GM12878 (cell line): ENCODE measurements around the gene IGSF8. TPM values are rescaled to one million over a fixed set of nuclear protein-coding genes. Genes with fewer than 3 reads are reported as not detected.

Source experiments
- ATAC-seq: fragments of 200-7000 bp; cut with Tn5 transposase; 3 replicates; pipeline ENCODE4 v1.9.1; 2020; ENCODE audit warnings: mild to moderate bottlenecking, moderate library complexity
- BruUV-seq: library from RNA; stranded (reverse); fragments of 400-500 nt; replicated peaks from 2 replicates; lab custom pipeline; 2021; lab: Mats Ljungman, UMichigan
- CTCF ChIA-PET: fragments of 300-600 bp; sonication (Branson Sonifier 250); formaldehyde crosslinking; extraction: SDS; loops from one replicate; lab custom pipeline; 2021; ENCODE audit warnings: inconsistent platforms; lab: Yijun Ruan, JAX
- POLR2A ChIA-PET: fragments of 350-600 bp; formaldehyde crosslinking; extraction: SDS; loops from one replicate; lab custom pipeline; 2021; ENCODE audit warnings: inconsistent platforms; lab: Charles Lee
- RAD21 ChIA-PET: fragments of 300-600 bp; sonication (Branson Sonifier 250); formaldehyde crosslinking; loops from one replicate; lab custom pipeline; 2023; ENCODE audit warnings: antibody characterized with exemption; ENCODE audit not compliant: unreplicated experiment; lab: Charles Lee
- SMC1A ChIA-PET: fragments of 300-600 bp; sonication (Branson Sonifier 250); formaldehyde crosslinking; loops from one replicate; lab custom pipeline; 2023; ENCODE audit not compliant: unreplicated experiment, uncharacterized antibody; lab: Charles Lee
- DNase-seq: peaks from one replicate; pipeline ENCODE4 v3.0.0-alpha.2; 2011; ENCODE audit warnings: low read depth, low spot score
- FAIRE-seq: peaks from 3 replicates; lab custom pipeline; 2011; peaks lifted over from hg19 to GRCh38; lab: Jason Lieb, UNC
- H2AFZ ChIP-seq: 2 replicates; pipeline ENCODE4 v1.6.0; 2011; ENCODE audit warnings: low read depth, low read length, control low read depth; ENCODE audit not compliant: control insufficient read depth
- H3K27ac ChIP-seq: 2 replicates; pipeline ENCODE4 v1.5.1; 2011; ENCODE audit warnings: control low read depth; ENCODE audit not compliant: control insufficient read depth, insufficient read depth
- H3K27me3 ChIP-seq, 2 experiments: replicated peaks in 1 of 2; 2 replicates each; pipeline versions ENCODE4 v1.6.0 to v1.6.1; 2011; ENCODE audit warnings: low read length in 1 of 2; ENCODE audit not compliant: control insufficient read depth in 2 of 2, insufficient read depth in 2 of 2
- H3K36me3 ChIP-seq, 2 experiments: 2 replicates each; pipeline ENCODE4 v1.5.1; 2011; ENCODE audit warnings: low read length in 1 of 2; ENCODE audit not compliant: control insufficient read depth in 2 of 2, insufficient read depth in 2 of 2
- H3K4me1 ChIP-seq: 2 replicates; pipeline ENCODE4 v1.6.1; 2011; ENCODE audit warnings: mild to moderate bottlenecking, low read length, moderate library complexity, mixed read lengths; ENCODE audit not compliant: control insufficient read depth, insufficient read depth
- H3K4me2 ChIP-seq: 2 replicates; pipeline ENCODE4 v1.6.0; 2011; ENCODE audit warnings: control low read depth; ENCODE audit not compliant: control insufficient read depth, insufficient read depth
- H3K4me3 ChIP-seq: fragments of 200-600 bp; sonication (generic); 2 replicates; pipeline ENCODE4 v1.5.1; 2016
- H3K79me2 ChIP-seq: 2 replicates; pipeline ENCODE4 v1.6.0; 2011; ENCODE audit warnings: low read length; ENCODE audit not compliant: control insufficient read depth, insufficient read depth
- H3K9ac ChIP-seq: 2 replicates; pipeline ENCODE4 v1.8.0; 2011; ENCODE audit warnings: low read length, control low read depth, mixed read lengths; ENCODE audit not compliant: control insufficient read depth, insufficient read depth
- H3K9me3 ChIP-seq: replicated peaks from 3 replicates; pipeline ENCODE4 v1.5.1; 2011; ENCODE audit warnings: mild to moderate bottlenecking, low read length; ENCODE audit not compliant: control insufficient read depth, insufficient read depth
- H4K20me1 ChIP-seq: 2 replicates; pipeline ENCODE4 v1.6.0; 2011; ENCODE audit not compliant: control insufficient read depth, insufficient read depth
- RBBP5 ChIP-seq: fragments of 200-600 bp; sonication (generic); conservative IDR thresholded peaks from 2 replicates; pipeline ENCODE4 v1.6.1; 2016
- WGBS: methylation state at CpG from one replicate; pipeline ENCODE4 v1.1.6; 2016; ENCODE audit warnings: low lambda C conversion rate; ENCODE audit not compliant: insufficient replicate concordance, insufficient coverage; ENCODE audit errors: missing lambda C conversion rate; 5-methylcytosine and 5-hydroxymethylcytosine counted together
- in situ Hi-C: fragments of 300-500 bp; cut with MboI; formaldehyde crosslinking; loops from 9 replicates; pipeline ENCODE4 v1.14.3; 2018; ENCODE audit warnings: mixed read lengths
- intact Hi-C: fragments of 100-400 bp; cut with micrococcal nuclease; formaldehyde crosslinking; loops from one replicate; pipeline ENCODE4 v1.14.2; 2022; ENCODE audit not compliant: unreplicated experiment
- polyA plus RNA-seq, 11 experiments: library from polyadenylated mRNA; depleted of rRNA in 4 of 11; unstranded in 6 of 11; stranded (reverse) in 5 of 11; fragments of >200 nt; fragmentation: Nextera tagmentation in 4 of 11; fragmentation: Illumina TruSeq in 1 of 11; extraction: Ambion mirVana in 4 of 11; extraction: Trizol in 1 of 11; gene quantifications; 1 replicate in 1 of 11; 2 replicates in 10 of 11; pipeline versions ENCODE4 v1.2.1 to v1.2.3, GENCODE V29; 2011 to 2016; ENCODE audit warnings: inconsistent platforms in 2 of 11, missing spikeins in 2 of 11, low read depth in 1 of 11
- total RNA-seq, 4 experiments: library from RNA; depleted of rRNA in 3 of 4; stranded (reverse); fragments of >200 nt in 3 of 4; fragmentation: Illumina TruSeq in 1 of 4; extraction: Trizol in 1 of 4; gene quantifications; 2 replicates each; pipeline versions ENCODE4 v1.2.1 to v1.2.3, GENCODE V29; 2013 to 2021
- TF ChIP-seq, protein P1 (sequence below): fragments of 450-650 bp; IDR thresholded peaks from 2 replicates; pipeline ENCODE4 v1.6.1; 2014; ENCODE audit warnings: mild to moderate bottlenecking
- TF ChIP-seq, protein P2 (sequence below): fragments of 450-650 bp; IDR thresholded peaks from 2 replicates; pipeline ENCODE4 v1.6.1; 2016; ENCODE audit warnings: mild to moderate bottlenecking, moderate library complexity, borderline replicate concordance

IGSF8 gene
- total and polyA plus RNA-seq, 10 of the 15 experiments (the other 5 are each of a cell fraction or from before 2014, with no cell fraction given) = 0.64 to 24.7 (median 13.9) TPM

DNA sequence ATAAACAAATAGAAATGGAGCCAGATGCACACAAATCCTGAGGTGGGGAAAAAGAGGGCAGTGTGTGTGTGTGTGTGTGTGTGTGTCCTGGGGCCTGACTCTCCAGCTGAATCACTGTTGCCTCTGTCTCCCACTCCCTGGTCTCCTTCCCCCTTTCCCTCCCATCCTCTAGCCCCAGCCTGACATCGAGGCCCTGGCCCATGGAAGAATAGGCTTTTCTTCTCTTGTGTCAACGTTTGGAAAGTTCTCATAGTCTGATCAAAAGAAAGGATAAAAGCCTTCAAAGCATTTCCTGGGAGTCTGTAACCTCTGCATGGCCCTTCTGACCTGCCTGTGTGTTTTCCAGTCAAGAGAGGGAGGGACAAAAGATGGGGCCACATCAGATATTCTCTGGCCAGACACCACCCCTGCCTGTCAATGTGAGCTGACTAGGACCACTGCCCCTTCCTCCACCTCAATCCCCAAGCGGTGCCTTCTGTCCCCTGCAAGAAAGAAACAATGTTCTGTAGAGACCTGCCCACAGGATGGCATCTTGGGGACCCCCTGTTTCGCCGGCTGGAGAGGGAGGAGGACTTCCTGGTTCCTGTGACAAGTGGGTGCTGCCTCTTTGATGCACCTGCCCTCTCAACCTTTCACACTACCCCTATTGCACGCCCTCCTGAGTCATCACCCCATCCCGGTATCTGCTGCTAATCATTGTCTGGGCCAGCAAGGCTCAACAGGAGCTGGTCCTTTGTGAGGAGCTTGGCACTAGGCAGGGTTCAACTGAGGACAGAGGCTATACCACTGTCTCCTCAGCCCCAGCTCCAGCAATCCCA lies 44.7 kb downstream of the IGSF8 start:
- Histone ChIP-seq H3K9me3 (no peaks in the 10 kb centered on the region), H4K20me1 (no peaks in the 10 kb centered on the region), H3K4me2 (no peak overlapping the region), H3K36me3 (no peaks in the 10 kb centered on the region), H3K9ac (no peak overlapping the region), H2AFZ (no peak overlapping the region), H3K27me3 (peaks cover 3 to 8% of the 10 kb centered on the region in 2 experiments), H3K27ac (no peak overlapping the region), H3K4me3 (no peak overlapping the region), H3K79me2 (no peaks in the 10 kb centered on the region), H3K4me1 (no peaks in the 10 kb centered on the region)
- no TSS peak for BruUV-seq
- intact Hi-C loops (no loop called here), in situ Hi-C loops (no loop called here)
- FAIRE-seq (no peak), DNase-seq (no peak), ATAC-seq (no peak)
- WGBS = 2% methylated on average over 7 of the region's 7 CpGs
- ChIA-PET SMC1A (interaction anchor here (0.8 to 1.2 kb wide), 3 partner anchors 21 to 25 kb away, joined by 3 to 4 read pairs (median 4); no protein-coding TSS in a partner anchor), CTCF (interaction anchor here (2.0 to 49.8 kb wide), 2 partner anchors 8 to 31 kb away, joined by 10 to 1035 read pairs; partner anchors contain the start of genes IGSF8, KCNJ10 and KCNJ9), POLR2A (interaction anchor here (0.6 kb wide), 1 partner anchor 28 kb away, joined by 3 read pairs; the partner anchor contains the start of gene KCNJ9), RAD21 (no interaction called here)
- TF ChIP-seq, protein P1, sequence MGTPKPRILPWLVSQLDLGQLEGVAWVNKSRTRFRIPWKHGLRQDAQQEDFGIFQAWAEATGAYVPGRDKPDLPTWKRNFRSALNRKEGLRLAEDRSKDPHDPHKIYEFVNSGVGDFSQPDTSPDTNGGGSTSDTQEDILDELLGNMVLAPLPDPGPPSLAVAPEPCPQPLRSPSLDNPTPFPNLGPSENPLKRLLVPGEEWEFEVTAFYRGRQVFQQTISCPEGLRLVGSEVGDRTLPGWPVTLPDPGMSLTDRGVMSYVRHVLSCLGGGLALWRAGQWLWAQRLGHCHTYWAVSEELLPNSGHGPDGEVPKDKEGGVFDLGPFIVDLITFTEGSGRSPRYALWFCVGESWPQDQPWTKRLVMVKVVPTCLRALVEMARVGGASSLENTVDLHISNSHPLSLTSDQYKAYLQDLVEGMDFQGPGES = no peak
- TF ChIP-seq, protein P2, sequence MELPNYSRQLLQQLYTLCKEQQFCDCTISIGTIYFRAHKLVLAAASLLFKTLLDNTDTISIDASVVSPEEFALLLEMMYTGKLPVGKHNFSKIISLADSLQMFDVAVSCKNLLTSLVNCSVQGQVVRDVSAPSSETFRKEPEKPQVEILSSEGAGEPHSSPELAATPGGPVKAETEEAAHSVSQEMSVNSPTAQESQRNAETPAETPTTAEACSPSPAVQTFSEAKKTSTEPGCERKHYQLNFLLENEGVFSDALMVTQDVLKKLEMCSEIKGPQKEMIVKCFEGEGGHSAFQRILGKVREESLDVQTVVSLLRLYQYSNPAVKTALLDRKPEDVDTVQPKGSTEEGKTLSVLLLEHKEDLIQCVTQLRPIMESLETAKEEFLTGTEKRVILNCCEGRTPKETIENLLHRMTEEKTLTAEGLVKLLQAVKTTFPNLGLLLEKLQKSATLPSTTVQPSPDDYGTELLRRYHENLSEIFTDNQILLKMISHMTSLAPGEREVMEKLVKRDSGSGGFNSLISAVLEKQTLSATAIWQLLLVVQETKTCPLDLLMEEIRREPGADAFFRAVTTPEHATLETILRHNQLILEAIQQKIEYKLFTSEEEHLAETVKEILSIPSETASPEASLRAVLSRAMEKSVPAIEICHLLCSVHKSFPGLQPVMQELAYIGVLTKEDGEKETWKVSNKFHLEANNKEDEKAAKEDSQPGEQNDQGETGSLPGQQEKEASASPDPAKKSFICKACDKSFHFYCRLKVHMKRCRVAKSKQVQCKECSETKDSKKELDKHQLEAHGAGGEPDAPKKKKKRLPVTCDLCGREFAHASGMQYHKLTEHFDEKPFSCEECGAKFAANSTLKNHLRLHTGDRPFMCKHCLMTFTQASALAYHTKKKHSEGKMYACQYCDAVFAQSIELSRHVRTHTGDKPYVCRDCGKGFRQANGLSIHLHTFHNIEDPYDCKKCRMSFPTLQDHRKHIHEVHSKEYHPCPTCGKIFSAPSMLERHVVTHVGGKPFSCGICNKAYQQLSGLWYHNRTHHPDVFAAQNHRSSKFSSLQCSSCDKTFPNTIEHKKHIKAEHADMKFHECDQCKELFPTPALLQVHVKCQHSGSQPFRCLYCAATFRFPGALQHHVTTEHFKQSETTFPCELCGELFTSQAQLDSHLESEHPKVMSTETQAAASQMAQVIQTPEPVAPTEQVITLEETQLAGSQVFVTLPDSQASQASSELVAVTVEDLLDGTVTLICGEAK = no peak
- TF ChIP-seq RBBP5 = no peak
